ENCODE data around the gene KCTD1. TPM values are rescaled to one million over a fixed set of nuclear protein-coding genes. Genes with fewer than 3 reads are reported as not detected.

The KCTD1 gene
- total RNA-seq, 1 donor from 2014 or later = 5.2 TPM

DNA sequence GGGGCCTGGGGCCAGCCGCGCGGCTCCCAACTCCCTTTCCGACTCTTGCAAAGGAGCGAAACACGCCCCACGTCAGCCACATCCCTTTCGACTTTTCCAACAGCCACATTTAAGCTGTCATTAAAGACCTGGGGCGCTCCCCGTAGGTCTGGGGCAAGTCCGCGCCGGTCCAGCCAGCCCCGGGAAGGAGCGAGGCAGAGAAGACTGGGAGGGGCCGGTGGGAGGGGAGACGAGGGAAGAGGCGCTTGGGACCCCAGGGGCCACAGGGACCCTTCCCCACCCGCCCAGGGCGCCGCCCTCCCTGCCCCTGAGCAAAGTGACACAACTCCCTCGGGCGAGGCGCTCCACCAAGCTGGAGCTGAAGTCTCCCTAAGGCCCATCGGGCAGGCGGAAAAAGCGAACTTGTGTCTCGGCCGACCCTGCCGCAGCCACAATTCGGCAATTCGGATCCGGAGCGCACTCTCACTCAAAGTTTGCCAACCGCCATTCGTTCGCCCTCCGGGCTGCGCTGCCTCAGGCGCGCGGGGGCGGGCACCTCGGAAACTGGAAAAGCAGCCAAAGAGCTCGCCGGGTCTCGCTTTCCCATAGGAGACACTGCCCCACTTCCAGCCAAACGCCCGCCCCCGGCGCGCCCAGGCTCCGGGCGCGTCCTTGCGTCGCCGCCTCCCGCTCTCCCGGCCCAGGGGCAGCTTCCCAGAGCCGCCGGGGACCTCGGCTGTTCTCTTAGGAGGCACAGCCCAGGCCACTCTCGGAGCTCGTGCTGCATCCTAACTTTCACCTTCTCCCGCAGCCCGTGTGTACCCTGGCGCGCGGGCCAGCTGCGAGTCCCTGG, 1.1 kb upstream of the KCTD1 start:
- intact Hi-C loops (cut with micrococcal nuclease) = loop anchor here (2.0 to 10.0 kb wide), 5 partner anchors 99 to 322 kb away; partner anchors contain the start of gene TAF4B

DNA sequence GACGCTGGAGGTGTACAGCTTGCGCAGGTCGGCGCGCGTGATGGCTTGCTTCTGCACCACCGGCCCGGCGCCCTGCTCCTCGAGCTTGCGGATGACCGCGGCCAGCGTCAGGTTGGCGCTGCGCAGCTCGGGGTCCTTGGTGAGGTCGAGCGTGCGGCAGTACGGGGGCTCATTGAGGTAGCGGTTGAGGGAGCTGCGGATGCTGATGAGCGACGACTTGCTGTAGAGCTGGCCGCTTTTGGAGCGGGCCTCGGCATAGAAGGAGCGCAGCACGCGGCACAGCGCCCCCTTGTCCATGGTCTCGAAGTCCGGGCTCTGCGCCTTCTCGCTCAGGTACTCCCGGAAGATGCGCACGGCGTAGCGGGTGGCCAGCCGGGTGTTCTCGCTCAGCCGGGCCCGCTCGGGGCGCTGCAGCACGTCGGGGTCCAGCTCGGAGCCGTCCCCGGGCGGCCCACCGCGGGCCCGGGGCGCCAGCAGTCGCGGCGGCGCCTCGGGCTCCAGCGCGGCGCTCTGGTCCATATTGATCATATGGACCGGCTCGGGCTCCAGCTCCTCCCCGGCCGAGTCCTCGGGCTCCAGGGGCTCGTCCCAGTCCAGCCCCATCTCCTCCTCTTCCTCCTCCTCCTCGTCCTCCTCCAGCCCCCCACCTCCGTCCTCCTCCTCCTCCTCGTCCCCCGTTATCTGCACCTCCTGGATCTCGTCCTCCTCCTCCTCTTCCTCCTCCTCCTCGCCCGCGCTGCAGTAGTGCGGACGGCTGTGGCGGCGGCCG, 523 bp downstream of the KCTD1 start:
- intact Hi-C loops (cut with micrococcal nuclease) = loop anchor here (1.0 to 10.0 kb wide), 6 partner anchors 101 to 458 kb away; partner anchors contain the start of genes SS18 and TAF4B

DNA sequence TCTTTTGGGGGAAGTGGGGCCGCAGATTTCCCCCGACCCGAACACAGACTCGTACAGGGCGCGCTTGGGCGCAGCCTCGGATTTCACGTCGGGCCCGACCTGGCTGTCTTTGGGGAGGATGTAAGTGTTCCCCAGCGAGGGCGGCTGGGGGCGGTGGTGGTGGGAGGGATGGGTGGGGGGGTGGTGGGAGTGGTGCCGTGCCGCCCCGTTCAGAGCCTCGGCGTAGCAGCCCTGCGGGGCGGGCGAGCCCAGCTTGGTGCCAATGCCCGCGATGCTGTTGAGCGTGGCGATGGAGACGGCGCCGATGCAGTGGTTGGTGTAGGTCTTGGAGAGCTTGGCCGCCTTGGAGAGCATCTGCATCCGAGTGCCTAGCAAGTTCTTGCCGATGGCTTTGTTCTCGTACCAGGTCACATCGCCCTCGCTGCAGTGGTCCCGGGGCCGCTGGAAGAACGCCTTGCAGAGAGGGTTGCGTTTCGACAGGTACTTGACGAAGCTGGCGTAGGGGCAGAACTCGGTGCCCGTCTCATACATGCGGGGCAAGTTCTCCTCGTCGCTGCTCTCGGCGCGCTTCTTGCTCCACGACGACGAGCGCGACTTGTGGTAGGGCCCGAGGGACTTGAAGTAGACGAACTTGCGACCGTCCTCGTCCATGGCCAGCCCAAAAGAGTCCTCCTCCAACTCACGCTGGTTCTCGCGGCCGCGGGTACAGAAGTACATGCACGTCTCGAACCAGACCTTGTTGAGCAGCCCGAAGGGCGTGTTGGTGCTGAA, 1.3 kb downstream of the KCTD1 start:
- intact Hi-C loops (cut with micrococcal nuclease) = loop anchor here (5.0 to 10.0 kb wide), 2 partner anchors 242 to 320 kb away; partner anchors contain the start of gene TAF4B

DNA sequence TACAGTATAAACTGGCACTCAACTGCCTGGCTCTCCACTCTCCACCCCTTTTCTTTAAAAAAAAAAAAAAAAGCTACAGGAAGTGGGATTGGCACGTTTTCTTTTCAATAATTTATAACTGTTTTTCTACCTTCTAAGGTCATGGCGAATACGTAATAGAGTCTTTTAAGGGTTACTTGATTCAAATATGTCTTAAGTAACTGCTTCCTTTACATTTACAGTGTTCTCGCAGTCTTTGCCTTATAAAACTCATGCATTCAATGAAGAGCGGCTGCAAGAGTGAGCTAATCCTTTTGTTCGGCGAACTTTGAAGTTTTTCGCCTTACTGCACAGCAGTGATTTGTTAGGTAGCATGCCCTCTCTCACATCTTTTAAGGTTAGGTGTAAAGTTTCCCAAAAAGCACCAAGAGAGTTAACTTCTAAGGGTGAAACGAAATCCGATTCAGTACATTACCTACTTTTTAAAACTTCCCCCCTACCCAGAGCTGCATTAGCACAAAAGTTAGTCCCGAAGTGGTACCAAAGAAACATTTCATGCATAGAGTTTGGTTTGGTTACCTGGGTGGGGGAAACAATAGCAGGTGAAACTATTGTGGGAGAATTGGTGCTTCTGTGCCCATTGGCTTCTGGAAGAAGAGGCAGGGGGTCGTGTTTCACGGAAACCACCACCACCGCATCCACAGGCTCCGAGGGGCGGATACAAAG, 2.0 kb downstream of the KCTD1 start:
- intact Hi-C loops (cut with micrococcal nuclease) = loop anchor here (5.0 to 10.0 kb wide), 2 partner anchors 242 to 319 kb away; partner anchors contain the start of gene TAF4B

DNA sequence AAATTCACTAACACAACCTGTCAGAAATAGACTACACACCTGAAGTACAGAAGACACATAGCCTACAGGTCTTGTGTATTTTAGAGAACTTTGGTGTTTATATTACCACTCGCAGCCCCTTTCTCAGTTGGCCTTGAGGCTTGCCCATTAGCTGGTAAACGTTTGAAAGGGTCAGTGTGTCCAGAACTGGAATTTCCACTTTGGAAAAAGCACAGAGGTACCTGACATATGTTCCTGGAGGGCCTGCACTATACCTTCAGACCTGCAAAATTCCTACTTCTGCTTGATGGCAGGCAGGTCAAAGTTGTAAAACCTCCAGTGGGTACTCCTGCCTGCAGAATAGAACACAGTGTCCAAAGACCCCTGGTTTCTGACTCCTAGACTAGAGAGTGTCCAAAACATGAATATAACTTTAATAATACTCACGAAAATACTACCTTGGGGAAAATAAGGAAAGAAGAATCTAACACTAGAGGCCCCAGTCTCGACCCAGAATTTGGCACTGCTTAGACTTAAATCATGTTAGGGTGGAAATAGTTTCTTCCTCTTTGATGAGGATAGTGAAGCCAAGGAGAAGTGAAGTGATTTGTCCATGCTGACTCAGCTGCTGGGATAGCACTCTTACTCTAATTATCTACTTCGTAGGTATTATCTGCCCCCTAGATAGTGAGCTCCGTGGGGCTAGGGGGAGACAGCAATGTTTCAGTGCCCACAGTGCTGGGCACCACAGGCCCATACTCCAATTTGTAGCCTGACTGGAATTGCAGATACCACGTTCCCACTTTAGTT, 2.8 kb downstream of the KCTD1 start:
- intact Hi-C loops (cut with micrococcal nuclease) = loop anchor here (5.0 to 10.0 kb wide), 2 partner anchors 241 to 318 kb away; partner anchors contain the start of gene TAF4B

DNA sequence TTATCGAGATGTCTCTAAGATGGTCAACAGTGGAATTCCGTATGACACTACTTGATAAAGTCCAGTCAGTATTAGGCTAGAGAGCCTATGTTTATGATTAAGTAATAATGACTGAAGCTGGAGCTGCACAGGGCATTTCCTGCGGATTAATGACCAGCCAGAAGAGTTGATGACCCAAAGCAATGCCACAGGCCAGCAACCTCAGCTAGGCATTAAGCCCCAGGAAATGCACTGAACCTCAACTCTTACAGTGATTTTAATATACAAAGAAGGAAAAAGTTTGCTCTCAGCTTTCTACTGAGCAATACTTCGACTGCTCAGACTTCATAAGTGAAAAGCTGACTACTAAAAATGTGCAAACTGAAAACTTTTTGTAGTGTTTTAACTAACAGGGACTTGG, 3.9 kb downstream of the KCTD1 start:
- intact Hi-C loops (cut with micrococcal nuclease) = loop anchor here (10.0 kb wide), 1 partner anchor 240 kb away; no protein-coding TSS in a partner anchor

DNA sequence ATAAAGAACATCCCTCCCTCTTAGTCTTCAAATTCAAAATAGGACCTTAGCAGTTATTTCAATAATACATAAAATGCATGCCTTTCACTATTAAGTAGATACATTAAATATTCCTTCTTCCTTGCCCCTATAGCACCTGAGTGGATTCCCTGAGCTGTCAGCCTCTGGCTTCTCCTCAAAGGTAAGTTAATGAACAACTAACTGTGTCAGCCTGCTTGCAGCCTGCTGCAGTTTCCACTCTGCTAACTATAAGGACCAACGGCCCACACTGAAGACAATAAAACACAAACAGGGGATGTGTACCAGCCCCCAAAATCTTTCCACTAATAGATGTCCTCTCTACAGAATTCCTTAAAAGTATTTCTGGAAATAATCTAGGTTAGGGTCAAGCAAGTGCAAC, 5.0 kb downstream of the KCTD1 start:
- intact Hi-C loops (cut with micrococcal nuclease) = loop anchor here (10.0 kb wide), 1 partner anchor 239 kb away; no protein-coding TSS in a partner anchor

DNA sequence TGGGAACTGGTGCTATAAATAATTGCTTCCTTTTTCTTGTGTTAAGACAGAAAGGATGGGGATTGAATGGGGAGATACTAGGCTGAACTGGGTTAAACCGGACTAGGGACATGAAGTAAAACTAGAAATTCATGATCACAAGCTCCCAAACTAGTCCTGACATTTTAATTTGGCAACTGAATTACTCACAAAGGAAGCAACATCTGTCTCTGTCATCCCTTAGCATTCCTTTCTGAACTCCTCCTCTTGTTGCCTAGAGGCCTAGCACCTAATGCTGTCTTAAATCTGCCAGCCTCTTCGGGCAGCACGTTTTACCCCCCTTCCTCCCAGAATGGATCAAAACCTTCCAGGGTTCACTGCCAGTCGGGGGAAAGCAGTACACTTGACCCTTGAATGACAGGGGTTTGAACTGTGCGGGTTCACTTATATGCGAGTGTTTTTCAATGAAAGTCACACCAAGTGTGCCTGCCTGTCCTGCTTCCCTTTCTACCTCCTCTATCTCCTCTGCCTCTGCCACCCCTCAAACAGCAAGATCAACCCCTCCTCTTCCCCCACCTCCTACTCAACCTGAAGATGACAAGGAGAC, 8.2 kb downstream of the KCTD1 start:
- intact Hi-C loops (cut with micrococcal nuclease) = loop anchor here (10.0 kb wide), 1 partner anchor 235 kb away; no protein-coding TSS in a partner anchor

DNA sequence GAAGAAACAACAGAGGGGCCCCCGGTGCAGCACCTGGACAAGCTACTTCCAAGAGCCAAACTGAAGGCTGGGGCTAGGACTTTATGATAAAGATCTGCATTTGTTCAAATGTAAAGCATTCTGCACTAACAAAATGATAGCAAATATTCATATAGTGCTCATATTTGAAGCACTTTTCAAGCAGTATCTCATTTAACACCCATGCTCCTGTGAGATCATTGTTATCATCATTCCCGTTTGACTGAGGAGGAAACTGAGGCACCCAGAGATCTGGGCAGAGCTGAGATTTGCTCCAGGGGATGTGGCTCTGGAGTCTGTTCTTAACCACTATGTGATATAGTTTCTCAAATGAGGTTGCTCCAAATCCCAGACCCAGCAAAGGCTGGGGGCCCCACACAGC, 9.8 kb downstream of the KCTD1 start:
- intact Hi-C loops (cut with micrococcal nuclease) = no loop called here

DNA sequence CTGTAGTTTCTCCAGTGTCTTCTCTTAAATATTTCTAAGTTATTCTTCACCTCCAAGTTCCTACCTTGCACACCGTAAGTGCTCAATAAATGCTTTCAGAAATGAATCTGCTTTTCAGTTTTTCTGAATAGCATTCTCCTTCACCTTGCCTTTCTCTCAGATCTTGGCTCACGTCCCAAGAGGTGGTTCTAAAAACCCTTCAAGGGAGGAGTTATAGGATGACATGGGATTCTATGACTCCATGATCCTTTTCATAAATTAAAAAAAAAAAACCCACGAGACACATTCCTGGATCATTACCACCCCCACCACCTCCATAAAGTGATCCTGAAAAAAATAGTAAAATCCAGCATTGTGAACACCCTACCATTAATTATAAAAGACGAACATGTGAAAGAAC, 11.7 kb downstream of the KCTD1 start:
- intact Hi-C loops (cut with micrococcal nuclease) = no loop called here

DNA sequence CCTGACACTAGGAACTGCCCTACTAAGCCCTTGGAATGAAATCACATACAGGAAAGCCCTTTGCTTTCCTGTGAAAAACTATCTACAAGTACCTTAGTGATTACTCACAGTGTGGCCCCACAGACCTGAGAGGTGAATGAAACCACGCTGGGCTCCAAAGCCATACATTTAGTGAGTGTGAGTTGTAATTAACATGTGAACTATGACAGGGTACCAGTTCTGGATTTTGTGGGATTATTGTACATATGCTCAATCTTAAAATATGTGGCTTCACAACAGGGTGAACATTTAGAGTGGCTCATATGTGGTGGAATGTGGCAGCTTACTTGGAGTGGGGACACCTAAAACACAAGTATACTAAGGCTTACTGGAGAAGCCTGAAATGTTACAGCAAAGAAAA, 12.3 kb downstream of the KCTD1 start:
- intact Hi-C loops (cut with micrococcal nuclease) = no loop called here

DNA sequence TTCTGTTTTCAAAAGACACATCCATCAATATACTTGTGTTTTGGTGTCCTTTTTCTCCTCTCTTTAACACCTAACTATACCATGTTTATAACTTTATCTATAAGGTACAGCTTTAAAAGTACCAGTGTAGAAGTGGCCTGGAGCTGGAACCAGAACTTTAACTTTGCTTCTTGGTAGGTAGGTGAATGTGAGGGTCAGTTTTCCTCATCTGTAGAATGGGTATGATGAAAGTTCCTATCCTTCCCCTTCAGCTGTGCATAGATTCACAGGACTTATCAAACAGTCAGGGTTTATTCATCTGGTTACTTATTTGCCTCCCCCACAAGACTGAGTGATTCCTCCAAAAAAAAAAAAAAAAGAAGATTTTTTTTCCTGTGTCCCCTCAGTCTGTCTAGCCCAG, 12.7 kb downstream of the KCTD1 start:
- intact Hi-C loops (cut with micrococcal nuclease) = no loop called here

DNA sequence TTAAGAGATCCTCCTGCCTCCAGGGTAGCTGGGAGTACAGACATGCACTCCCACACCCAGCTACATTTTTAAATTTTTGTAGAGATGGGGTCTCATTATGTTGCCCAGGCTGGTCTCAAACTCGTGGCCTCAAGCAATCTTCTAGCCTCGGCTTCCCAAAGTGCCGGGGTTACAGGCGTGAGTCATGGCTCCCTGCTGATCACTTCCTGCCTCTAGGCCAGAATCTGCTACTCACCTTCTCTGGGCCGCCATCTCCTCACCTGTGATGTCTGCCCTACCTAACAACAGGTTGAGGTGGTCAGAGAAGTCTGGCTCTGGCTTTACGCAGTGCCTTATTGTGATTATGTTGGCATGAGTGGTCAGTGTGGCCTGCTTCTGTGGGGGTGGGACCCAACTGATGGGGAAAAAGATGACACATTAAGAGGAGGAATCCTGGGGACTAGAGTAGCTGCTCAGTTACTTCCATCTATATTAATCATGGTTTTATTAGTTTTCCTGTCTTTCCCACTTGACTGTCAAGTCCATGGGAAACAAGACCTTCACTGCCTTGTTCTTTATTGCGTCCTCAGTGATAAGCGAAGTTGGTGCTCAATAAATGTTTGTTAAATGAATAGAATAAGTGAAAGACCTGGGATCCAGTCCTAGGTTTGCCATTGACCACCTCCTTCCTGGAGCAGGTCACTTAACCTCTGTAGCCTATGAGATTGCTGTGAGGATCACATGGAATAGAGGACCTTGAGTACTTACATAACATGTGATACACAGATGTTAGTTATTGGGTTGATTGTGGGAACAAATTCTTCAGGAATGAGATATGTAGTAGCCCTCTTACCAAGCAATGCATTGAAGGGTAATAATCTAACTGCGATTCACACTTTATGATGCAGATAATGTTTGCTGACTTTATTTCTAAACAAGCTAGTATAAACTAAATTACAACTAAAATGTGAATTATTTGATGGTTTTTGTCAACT, 15.7 kb downstream of the KCTD1 start:
- intact Hi-C loops (cut with micrococcal nuclease) = no loop called here

DNA sequence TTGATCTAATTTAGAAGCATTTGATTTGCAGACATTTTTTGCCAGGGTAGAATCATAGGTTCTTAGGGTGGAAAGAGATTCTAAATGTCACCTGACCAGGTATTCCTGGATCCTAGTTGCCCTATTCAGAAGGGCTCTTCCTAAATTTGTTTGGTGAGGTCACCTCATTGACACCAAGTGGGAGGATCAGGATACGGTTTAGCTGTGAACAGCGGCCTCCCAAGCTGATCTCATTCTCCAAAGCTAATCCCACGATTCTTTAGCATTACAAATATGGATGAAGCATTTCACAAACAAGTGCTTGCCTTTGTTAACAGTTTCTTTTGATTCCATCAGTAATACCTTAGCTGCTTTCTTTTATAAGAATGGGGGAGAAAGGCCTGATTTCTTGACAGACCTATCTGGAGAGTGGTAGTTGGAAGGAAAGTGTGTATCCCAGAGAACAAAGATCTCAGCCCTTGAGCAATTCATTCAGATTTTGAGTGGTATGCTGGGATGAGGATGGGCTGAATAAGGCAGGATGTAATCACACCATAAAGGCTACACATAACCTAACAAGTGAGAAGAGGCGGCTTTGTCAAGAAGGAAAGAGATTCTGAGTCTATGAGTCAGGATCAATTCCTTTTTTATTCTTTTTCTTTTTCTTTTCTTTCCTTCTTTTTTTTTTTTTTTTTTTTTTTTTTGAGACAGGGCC, 16.6 kb downstream of the KCTD1 start:
- intact Hi-C loops (cut with micrococcal nuclease) = no loop called here

DNA sequence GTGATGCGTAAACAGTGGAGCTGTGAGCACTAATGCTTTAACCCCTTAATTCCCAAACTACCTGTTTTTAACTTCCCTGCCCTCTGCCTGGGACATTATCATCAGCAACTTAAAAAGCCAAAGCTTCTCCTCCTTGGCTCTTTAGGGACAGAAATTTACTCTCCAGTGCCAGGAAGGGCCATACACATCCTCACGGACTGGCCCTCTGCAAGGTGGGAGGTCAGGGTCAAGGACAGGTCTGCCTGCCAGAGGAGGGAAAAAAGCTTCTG, 21.5 kb downstream of the KCTD1 start:
- intact Hi-C loops (cut with micrococcal nuclease) = no loop called here

DNA sequence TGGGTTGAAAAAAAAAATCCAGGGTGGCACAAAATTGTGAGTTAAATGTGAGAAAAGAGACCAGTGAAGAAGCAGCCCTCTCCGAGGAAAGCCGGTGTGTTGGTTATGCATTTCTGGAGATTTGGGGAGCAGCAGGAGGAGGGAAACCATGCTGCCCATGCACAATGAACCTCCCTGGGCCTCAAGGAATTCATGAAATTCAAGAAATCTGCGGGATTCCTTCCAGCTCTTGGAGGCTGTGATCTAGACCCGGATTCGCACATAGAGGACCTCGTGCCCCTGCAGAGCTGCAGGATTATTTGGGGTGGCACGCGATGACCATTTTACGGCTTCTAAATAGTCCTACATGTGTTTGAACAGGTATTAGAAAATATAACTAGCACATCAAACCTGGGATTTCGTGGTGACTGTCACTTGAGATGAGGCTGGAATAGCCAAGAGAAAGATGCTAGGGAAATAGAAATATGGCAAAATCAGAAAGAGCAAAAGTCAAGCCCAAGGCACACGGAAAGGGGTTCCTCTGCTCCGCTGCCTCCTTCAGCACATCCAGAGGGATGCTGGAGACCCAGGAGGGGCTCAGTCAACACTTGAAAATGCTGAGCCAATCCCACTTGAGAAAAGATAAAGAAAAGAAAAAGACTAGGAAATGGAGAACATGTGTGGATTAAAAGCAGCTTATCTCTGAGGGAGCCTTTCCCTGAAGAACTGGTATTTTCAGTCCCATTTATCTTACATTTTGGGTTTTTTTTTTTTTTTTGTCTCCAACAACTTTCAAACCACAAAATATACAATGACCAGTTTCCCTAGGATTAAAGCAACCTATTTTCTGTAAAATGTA, 22.0 kb downstream of the KCTD1 start:
- intact Hi-C loops (cut with micrococcal nuclease) = no loop called here
